Naive thymus-derived CD4-positive, alpha-beta T cell (primary cell): Measurements from ENCODE around the gene LIN9. TPM values are rescaled to one million over a fixed set of nuclear protein-coding genes. Genes with fewer than 3 reads are reported as not detected.
"Not testable (repeated sequence)": the region's sequence is repeated elsewhere in the genome, so short reads cannot be mapped to it uniquely, and the experiment has no call there.

ENCODE experiments used
- ATAC-seq: fragments of 150-1000 bp; cut with Tn5 transposase; 2 replicates; pipeline ENCODE4 v1.10.0; 2021; ENCODE audit warnings: mild to moderate bottlenecking, moderate library complexity
- CTCF ChIA-PET: fragments of 350-600 bp; sonication (Branson Sonifier 250); formaldehyde crosslinking; loops from one replicate; lab custom pipeline; 2021; ENCODE audit warnings: antibody characterized with exemption; lab: Charles Lee
- POLR2A ChIA-PET: fragments of 350-600 bp; sonication (Branson Sonifier 250); formaldehyde crosslinking; loops from one replicate; lab custom pipeline; 2021; ENCODE audit warnings: antibody characterized with exemption, inconsistent platforms; lab: Charles Lee
- DNase-seq, 9 donors: peaks; one replicate each; pipeline versions ENCODE4 v3.0.0 to v3.0.0-alpha.2; 2020 to 2022; ENCODE audit warnings: mixed read lengths in 1 of 9
- H3K27ac ChIP-seq: one replicate; pipeline ENCODE4 v1.7.0; 2013; ENCODE audit warnings: mild to moderate bottlenecking, low read depth, low read length, moderate library complexity
- H3K27me3 ChIP-seq, 2 donors: one replicate each; pipeline ENCODE4 v1.7.0; 2013; ENCODE audit warnings: low read length in 2 of 2, mild to moderate bottlenecking in 2 of 2, moderate library complexity in 2 of 2; ENCODE audit not compliant: control insufficient read depth in 2 of 2, insufficient read depth in 2 of 2
- H3K36me3 ChIP-seq, 3 experiments: 1 replicate in 2 of 3; 2 replicates in 1 of 3; pipeline ENCODE4 v1.7.0; 2013; ENCODE audit warnings: low read length in 3 of 3, mild to moderate bottlenecking in 3 of 3, moderate library complexity in 1 of 3; ENCODE audit not compliant: insufficient read depth in 3 of 3, control insufficient read depth in 2 of 3
- H3K4me1 ChIP-seq, 2 donors: one replicate each; pipeline ENCODE4 v1.7.0; 2013; ENCODE audit warnings: low read length in 2 of 2, mild to moderate bottlenecking in 2 of 2, moderate library complexity in 1 of 2; ENCODE audit not compliant: control insufficient read depth in 2 of 2, insufficient read depth in 2 of 2
- H3K4me3 ChIP-seq: 2 replicates; pipeline ENCODE4 v1.7.0; 2013; ENCODE audit warnings: mild to moderate bottlenecking, low read length
- H3K9me3 ChIP-seq, 3 experiments: 1 replicate in 2 of 3; 2 replicates in 1 of 3; pipeline ENCODE4 v1.7.0; 2013; ENCODE audit warnings: low read length in 3 of 3; ENCODE audit not compliant: control insufficient read depth in 2 of 3
- H3K27ac Mint-ChIP-seq, 9 donors: one replicate each; pipeline ENCODE4 v1.8.0; 2020 to 2022; ENCODE audit warnings: mixed read lengths in 9 of 9, mild to moderate bottlenecking in 8 of 9, moderate library complexity in 5 of 9, inconsistent platforms in 2 of 9
- H3K27me3 Mint-ChIP-seq, 5 donors: one replicate each; pipeline ENCODE4 v1.8.0; 2021 to 2022; ENCODE audit warnings: mixed read lengths in 5 of 5, mild to moderate bottlenecking in 1 of 5
- H3K36me3 Mint-ChIP-seq, 5 donors: one replicate each; pipeline ENCODE4 v1.8.0; 2020 to 2022; ENCODE audit warnings: mixed read lengths in 5 of 5, mild to moderate bottlenecking in 3 of 5, inconsistent platforms in 1 of 5
- H3K4me1 Mint-ChIP-seq, 7 donors: one replicate each; pipeline ENCODE4 v1.8.0; 2020 to 2022; ENCODE audit warnings: mixed read lengths in 7 of 7, mild to moderate bottlenecking in 3 of 7, inconsistent platforms in 1 of 7
- H3K4me3 Mint-ChIP-seq, 10 donors: one replicate each; pipeline ENCODE4 v1.8.0; 2020 to 2022; ENCODE audit warnings: mild to moderate bottlenecking in 10 of 10, mixed read lengths in 10 of 10, moderate library complexity in 6 of 10, inconsistent platforms in 2 of 10
- H3K9me3 Mint-ChIP-seq, 11 donors: one replicate each; pipeline ENCODE4 v1.8.0; 2020 to 2022; ENCODE audit warnings: mixed read lengths in 11 of 11, mild to moderate bottlenecking in 4 of 11, inconsistent platforms in 1 of 11, moderate library complexity in 1 of 11
- intact Hi-C, 2 donors: fragments of 100-400 bp; cut with micrococcal nuclease; formaldehyde crosslinking; loops; one replicate each; pipeline ENCODE4 v1.15.1; 2023
- polyA plus RNA-seq, 2 donors: library from polyadenylated mRNA; unstranded; fragments of 300-500 nt; fragmentation: Illumina TruSeq; gene quantifications; one replicate each; pipeline ENCODE4 v1.2.3, GENCODE V29; 2021
- total RNA-seq, 6 experiments: library from RNA in 5 of 6; stranded (reverse) in 5 of 6; gene quantifications; 1 replicate in 5 of 6; 2 replicates in 1 of 6; pipeline ENCODE4 v1.2.3 and lab custom pipeline; 2021 to 2026

The LIN9 gene
- total and polyA plus RNA-seq, 7 experiments from 2014 or later, result 2.0 to 8.0 (median 5.0) TPM

DNA sequence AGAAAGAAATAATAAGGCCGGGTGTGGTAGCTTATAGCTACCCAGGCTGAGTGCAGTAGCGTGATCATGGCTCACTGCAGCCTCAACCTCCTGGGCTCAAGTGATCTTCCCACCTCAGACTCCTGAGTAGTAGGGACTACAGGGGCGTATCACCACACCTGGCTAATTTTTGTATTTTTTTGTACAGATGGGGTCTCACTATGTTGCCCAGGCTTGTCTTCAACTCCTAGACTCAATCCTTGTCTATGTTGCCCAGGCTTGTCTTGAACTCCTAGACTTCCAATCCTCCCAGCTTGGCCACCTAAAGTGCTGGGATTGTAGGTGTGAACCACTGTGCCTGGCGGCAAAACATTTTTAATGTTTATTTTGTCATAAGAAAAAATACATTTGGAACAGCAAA lies 55.0 kb downstream of the LIN9 start:
- H3K9me3 Mint-ChIP-seq, result peaks cover 0 to under 1% (median 0%) of the 10 kb centered on the region in 11 donors
- ATAC-seq, result no peak

DNA sequence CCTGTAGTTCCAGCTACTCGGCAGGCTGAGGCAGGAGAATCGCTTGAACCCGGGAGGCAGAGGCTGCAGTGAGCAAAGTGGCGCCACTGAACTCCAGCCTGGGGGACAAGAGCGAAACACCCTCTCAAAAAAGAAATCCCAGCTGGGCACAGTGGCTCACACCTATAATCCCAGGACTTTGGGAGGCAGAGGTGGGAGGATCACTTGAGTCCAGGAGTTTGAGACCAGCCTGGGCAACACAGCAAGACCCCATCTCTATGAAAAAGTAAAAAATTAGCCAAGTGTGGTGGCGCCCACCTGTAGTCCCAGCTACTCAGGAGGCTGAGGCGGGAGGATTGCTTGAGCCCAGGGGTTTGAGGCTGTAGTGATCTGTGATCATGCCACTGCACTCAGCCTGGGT lies 56.1 kb downstream of the LIN9 start:
- DNase-seq, H3K27ac ChIP-seq, intact Hi-C loops, H3K4me1 Mint-ChIP-seq, H3K4me1 ChIP-seq, H3K4me3 Mint-ChIP-seq, H3K9me3 Mint-ChIP-seq, H3K9me3 ChIP-seq, H3K27me3 ChIP-seq, H3K4me3 ChIP-seq, H3K27me3 Mint-ChIP-seq, CTCF ChIA-PET, H3K27ac Mint-ChIP-seq, H3K36me3 ChIP-seq, POLR2A ChIA-PET, ATAC-seq: not testable (repeated sequence)
- peaks cover 0 to 31% (median 10%) of the 10 kb centered on the region in 5 donors for H3K36me3 Mint-ChIP-seq

More for the DNA sequence above, 55.0 kb downstream of the LIN9 start:
- Histone ChIP-seq H3K27me3 (no peaks in the 10 kb centered on the region), H3K27ac (no peak overlapping the region), H3K9me3 (no peaks in the 10 kb centered on the region), H3K36me3 (no peaks in the 10 kb centered on the region), H3K4me1 (no peaks in the 10 kb centered on the region), H3K4me3 (no peak overlapping the region)
- DNase-seq, result no peak
- peaks cover 0 to 29% (median 11%) of the 10 kb centered on the region in 5 donors for H3K36me3 Mint-ChIP-seq
- ChIA-PET POLR2A (no interaction called here), CTCF (no interaction called here)
- no peak overlapping the region for H3K27ac Mint-ChIP-seq
- intact Hi-C loops, result no loop called here
- peaks cover 0 to 3% (median 0%) of the 10 kb centered on the region in 7 donors for H3K4me1 Mint-ChIP-seq
- H3K27me3 Mint-ChIP-seq, result no peaks in the 10 kb centered on the region
- H3K4me3 Mint-ChIP-seq, result no peak overlapping the region

DNA sequence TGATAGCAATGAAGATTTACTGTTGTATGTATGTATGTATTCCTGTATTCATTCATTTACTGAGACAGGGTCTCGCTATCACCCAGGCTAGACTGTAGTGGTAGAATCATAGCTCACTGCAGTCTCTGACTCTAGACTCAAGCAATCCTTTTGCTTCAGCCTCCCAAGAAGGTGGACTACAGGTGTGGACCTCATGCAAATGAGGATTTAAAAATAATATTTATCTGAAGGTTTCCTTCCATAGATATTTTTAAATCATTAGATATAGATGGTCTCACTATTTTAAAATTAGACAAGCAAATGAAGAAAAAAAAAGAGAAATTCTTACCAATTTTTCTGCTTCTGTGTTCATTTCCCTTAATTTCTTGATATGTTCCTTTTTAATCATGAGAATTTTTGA lies 58.5 kb downstream of the LIN9 start:
- intact Hi-C loops, result no loop called here
- DNase-seq, result no peak
- no peak overlapping the region for H3K27ac Mint-ChIP-seq
- Histone ChIP-seq H3K4me1 (no peaks in the 10 kb centered on the region), H3K27ac (no peak overlapping the region), H3K9me3 (no peaks in the 10 kb centered on the region), H3K27me3 (no peaks in the 10 kb centered on the region), H3K36me3 (no peaks in the 10 kb centered on the region), H3K4me3 (no peak overlapping the region)
- CTCF ChIA-PET, result no interaction called here
- POLR2A ChIA-PET, result no interaction called here
- H3K27me3 Mint-ChIP-seq, result no peaks in the 10 kb centered on the region
- peaks cover 0 to 2% (median 0%) of the 10 kb centered on the region in 7 donors for H3K4me1 Mint-ChIP-seq
- H3K9me3 Mint-ChIP-seq, result no peaks in the 10 kb centered on the region
- ATAC-seq, result no peak
- peaks cover 0 to 31% (median 12%) of the 10 kb centered on the region in 5 donors for H3K36me3 Mint-ChIP-seq
- H3K4me3 Mint-ChIP-seq, result no peak overlapping the region

DNA sequence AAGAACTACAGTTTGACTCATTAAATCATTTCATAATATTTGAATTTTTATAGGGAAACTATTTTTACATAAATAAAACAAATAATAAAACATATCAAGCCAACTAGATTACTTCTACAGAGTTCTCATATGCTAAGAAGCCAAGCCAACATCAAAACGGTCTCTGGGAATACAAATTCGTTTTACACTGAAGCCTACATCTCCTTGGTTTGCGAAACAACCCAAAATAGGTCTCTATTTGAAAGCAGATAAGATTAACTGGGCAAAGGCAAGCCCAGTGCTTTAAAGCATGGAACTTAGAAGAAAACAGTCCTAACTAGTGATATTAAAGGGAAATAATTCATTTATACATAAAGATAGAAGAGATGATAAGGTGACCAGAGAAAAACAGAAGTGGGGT lies 60.2 kb downstream of the LIN9 start:
- Mint-ChIP-seq H3K4me1 (peaks cover 0 to 2% (median 0%) of the 10 kb centered on the region in 7 donors), H3K9me3 (no peaks in the 10 kb centered on the region), H3K27me3 (no peaks in the 10 kb centered on the region), H3K36me3 (peaks cover 3 to 36% (median 17%) of the 10 kb centered on the region in 5 donors), H3K4me3 (no peak overlapping the region), H3K27ac (no peak overlapping the region)
- intact Hi-C loops, result no loop called here
- Histone ChIP-seq H3K36me3 (no peaks in the 10 kb centered on the region), H3K27me3 (no peaks in the 10 kb centered on the region), H3K4me3 (no peak overlapping the region), H3K9me3 (no peaks in the 10 kb centered on the region), H3K27ac (no peak overlapping the region), H3K4me1 (no peaks in the 10 kb centered on the region)
- no peak for DNase-seq
- POLR2A ChIA-PET, result no interaction called here
- ATAC-seq, result no peak
- CTCF ChIA-PET, result no interaction called here

DNA sequence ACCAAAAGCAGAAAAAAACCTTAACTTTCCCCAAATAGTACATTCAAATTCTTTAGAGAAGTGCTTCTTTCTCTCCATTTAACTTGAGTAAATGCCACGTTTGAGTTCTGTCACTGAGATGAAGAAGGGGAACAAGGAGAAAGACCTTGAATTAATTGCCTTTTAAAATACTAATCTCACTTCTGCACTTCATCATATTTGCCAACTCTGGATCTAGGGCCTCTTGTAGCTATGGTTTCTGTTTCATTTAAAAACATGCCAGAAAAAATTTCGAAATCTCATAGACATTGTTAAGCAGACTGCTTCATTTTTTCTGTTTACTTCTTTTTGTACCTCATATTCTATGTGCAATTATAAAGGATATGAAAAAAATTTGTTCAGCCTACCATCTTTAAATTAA lies 60.9 kb downstream of the LIN9 start:
- CTCF ChIA-PET, result interaction anchor here (0.6 kb wide), 1 partner anchor 1536 kb away, joined by 4 read pairs; no protein-coding TSS in a partner anchor

DNA sequence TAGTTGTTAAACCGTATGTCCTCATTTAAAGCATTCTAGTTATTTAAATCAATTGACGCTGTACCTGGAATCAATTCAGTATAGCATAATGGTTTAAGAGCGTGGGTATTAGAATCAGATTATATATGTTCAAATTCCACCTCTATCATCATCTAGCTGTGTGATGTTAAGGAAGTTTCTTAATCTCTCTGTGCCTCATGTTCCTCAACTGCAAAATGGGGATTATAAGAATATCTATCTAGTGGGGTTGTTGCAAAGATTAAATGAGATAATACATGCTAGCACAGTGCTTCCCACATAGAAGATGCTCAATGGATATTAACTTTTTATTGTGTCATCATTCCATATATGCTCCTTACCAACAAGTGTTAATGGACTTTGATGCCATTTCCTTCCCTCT lies 69.5 kb downstream of the LIN9 start:
- Mint-ChIP-seq H3K4me3 (no peak overlapping the region), H3K9me3 (no peaks in the 10 kb centered on the region), H3K27ac (no peak overlapping the region), H3K27me3 (no peaks in the 10 kb centered on the region), H3K36me3 (peaks cover 8 to 41% (median 23%) of the 10 kb centered on the region in 5 donors), H3K4me1 (peaks cover 0 to 2% (median 0%) of the 10 kb centered on the region in 7 donors)
- no peaks in the 10 kb centered on the region for H3K9me3 ChIP-seq
- intact Hi-C loops, result no loop called here
- POLR2A ChIA-PET, result interaction anchor here (0.6 kb wide), 1 partner anchor 107 kb away, joined by 3 read pairs; no protein-coding TSS in a partner anchor
- no peak for ATAC-seq
- H3K4me3 ChIP-seq, result no peak overlapping the region
- no peaks in the 10 kb centered on the region for H3K27me3 ChIP-seq
- H3K27ac ChIP-seq, result no peak overlapping the region
- CTCF ChIA-PET, result interaction anchor here (1.2 kb wide), 1 partner anchor 94 kb away, joined by 3 read pairs; no protein-coding TSS in a partner anchor
- DNase-seq, result no peak
- no peaks in the 10 kb centered on the region for H3K4me1 ChIP-seq
- H3K36me3 ChIP-seq, result no peaks in the 10 kb centered on the region

More for the DNA sequence above, 60.9 kb downstream of the LIN9 start:
- Histone ChIP-seq H3K9me3 (no peaks in the 10 kb centered on the region), H3K36me3 (no peaks in the 10 kb centered on the region), H3K4me3 (no peak overlapping the region), H3K27me3 (no peaks in the 10 kb centered on the region), H3K4me1 (no peaks in the 10 kb centered on the region), H3K27ac (no peak overlapping the region)
- H3K9me3 Mint-ChIP-seq, result no peaks in the 10 kb centered on the region
- intact Hi-C loops, result no loop called here
- POLR2A ChIA-PET, result no interaction called here
- peaks cover 3 to 36% (median 17%) of the 10 kb centered on the region in 5 donors for H3K36me3 Mint-ChIP-seq
- H3K27me3 Mint-ChIP-seq, result no peaks in the 10 kb centered on the region
- ATAC-seq (no peak), DNase-seq (no peak)
- no peak overlapping the region for H3K27ac Mint-ChIP-seq
- peaks cover 0 to 2% (median 0%) of the 10 kb centered on the region in 7 donors for H3K4me1 Mint-ChIP-seq
- H3K4me3 Mint-ChIP-seq, result no peak overlapping the region

DNA sequence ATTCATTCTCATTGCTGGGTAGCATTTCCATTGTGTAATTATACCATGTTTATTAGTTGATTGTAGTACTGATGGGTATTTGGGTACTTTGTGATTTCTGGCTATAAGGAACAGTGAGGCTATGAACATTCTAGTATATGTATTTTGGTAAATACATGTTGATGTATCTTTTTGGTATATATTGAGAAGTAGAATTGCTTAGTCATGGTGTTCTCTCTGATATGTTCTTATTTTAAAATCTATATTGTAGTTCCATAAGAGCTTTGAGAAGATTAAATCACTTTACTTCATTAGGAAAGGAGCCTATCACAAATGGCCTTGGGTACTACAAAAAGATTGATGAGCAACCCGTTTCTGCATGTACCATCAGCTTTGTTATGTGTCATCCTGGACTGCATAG lies 72.1 kb downstream of the LIN9 start:
- CTCF ChIA-PET, result no interaction called here
- Histone ChIP-seq H3K27ac (no peak overlapping the region), H3K27me3 (no peaks in the 10 kb centered on the region), H3K4me3 (no peak overlapping the region), H3K9me3 (no peaks in the 10 kb centered on the region), H3K4me1 (no peaks in the 10 kb centered on the region), H3K36me3 (peaks cover 0 to 8% (median 0%) of the 10 kb centered on the region in 3 experiments)
- ATAC-seq (no peak), DNase-seq (no peak)
- POLR2A ChIA-PET, result no interaction called here
- peaks cover 9 to 42% (median 26%) of the 10 kb centered on the region in 5 donors for H3K36me3 Mint-ChIP-seq
- intact Hi-C loops, result no loop called here
- H3K27ac Mint-ChIP-seq, result no peak overlapping the region
- no peaks in the 10 kb centered on the region for H3K27me3 Mint-ChIP-seq
- H3K9me3 Mint-ChIP-seq, result no peaks in the 10 kb centered on the region
- H3K4me3 Mint-ChIP-seq, result no peak overlapping the region
- H3K4me1 Mint-ChIP-seq, result peaks cover 0 to 2% (median 0%) of the 10 kb centered on the region in 7 donors
